Brain microvascular endothelial cell (primary cell): Measurements from ENCODE around the gene TMEM106C.

Experiments
- DNase-seq: peaks from one replicate; pipeline ENCODE4 v3.0.0-alpha.2; 2020
- H3K27ac ChIP-seq: fragments of 250-450 bp; sonication (Bioruptor Pico); 2 replicates; pipeline ENCODE4 v1.5.1; 2020; ENCODE audit warnings: mild to moderate bottlenecking, moderate library complexity
- H3K27me3 ChIP-seq: fragments of 250-450 bp; sonication (Bioruptor Pico); replicated peaks from 2 replicates; pipeline ENCODE4 v1.5.1; 2020; ENCODE audit warnings: mild to moderate bottlenecking
- H3K36me3 ChIP-seq: fragments of 250-450 bp; sonication (Bioruptor Pico); replicated peaks from 2 replicates; pipeline ENCODE4 v1.5.1; 2020; ENCODE audit warnings: mild to moderate bottlenecking
- H3K4me3 ChIP-seq: 2 replicates; pipeline ENCODE4 v1.5.1; 2011; ENCODE audit warnings: low read depth, mild to moderate bottlenecking, control low read depth, low read length, moderate library complexity
- CTCF ChIP-seq: IDR thresholded peaks from 2 replicates; pipeline ENCODE4 v1.5.1; 2011; ENCODE audit warnings: low read depth, mild to moderate bottlenecking, moderate library complexity, low read length, control low read depth, inconsistent platforms; ENCODE audit errors: missing control alignments
- in situ Hi-C: cut with HindIII; loops from 2 replicates; pipeline ENCODE4 v1.10.0; 2017; ENCODE audit warnings: low sequenced_read_pairs, low pct_ligation_motif_present

The TMEM106C gene

GRCh38 chr12:47964106-47964728 is 821 bp downstream of the TMEM106C start:
- Histone ChIP-seq H3K27ac (no peak overlapping the region), H3K36me3 (no peaks in the 10 kb centered on the region), H3K4me3 (peak overlapping the region; percentile 84), H3K27me3 (no peaks in the 10 kb centered on the region)
- DNase-seq: no peak
- in situ Hi-C loops: no loop called here
- TF ChIP-seq CTCF: no peak

GRCh38 chr12:47965581-47965980 is 2.2 kb downstream of the TMEM106C start:
- Histone ChIP-seq H3K27me3 (no peaks in the 10 kb centered on the region), H3K27ac (no peak overlapping the region), H3K36me3 (no peaks in the 10 kb centered on the region), H3K4me3 (no peak overlapping the region)
- TF ChIP-seq CTCF: no peak
- DNase-seq: no peak
- in situ Hi-C loops: no loop called here

GRCh38 chr12:47967461-47968321 is 4.3 kb downstream of the TMEM106C start:
- TF ChIP-seq CTCF: no peak
- Histone ChIP-seq H3K4me3 (no peak overlapping the region), H3K27ac (no peak overlapping the region), H3K36me3 (no peaks in the 10 kb centered on the region), H3K27me3 (no peaks in the 10 kb centered on the region)
- in situ Hi-C loops: no loop called here
- peak; percentile 28 for DNase-seq

- Histone ChIP-seq H3K27ac (no peak overlapping the region), H3K36me3 (no peaks in the 10 kb centered on the region), H3K4me3 (no peak overlapping the region), H3K27me3 (no peaks in the 10 kb centered on the region)
- DNase-seq: no peak
- TF ChIP-seq CTCF: no peak
- in situ Hi-C loops: no loop called here
These were observed 6.4 kb downstream of the TMEM106C start for GRCh38 chr12:47969845-47970244.

- TF ChIP-seq CTCF: no peak
- in situ Hi-C loops: no loop called here
- no peak for DNase-seq
These were observed 7.4 kb downstream of the TMEM106C start for GRCh38 chr12:47970843-47971242.

More at GRCh38 chr12:47970843-47971242, 7.4 kb downstream of the TMEM106C start:
- Histone ChIP-seq H3K27me3 (no peaks in the 10 kb centered on the region), H3K36me3 (no peaks in the 10 kb centered on the region), H3K4me3 (no peak overlapping the region), H3K27ac (no peak overlapping the region)
